Mesothelial cell of epicardium (in vitro differentiated cells): ENCODE data around the gene MRPL40. TPM values are rescaled to one million over a fixed set of nuclear protein-coding genes. Genes with fewer than 3 reads are reported as not detected.

ENCODE experiments used
- DNase-seq, 2 experiments: peaks; one replicate each; pipeline ENCODE4 v3.0.0; 2021; ENCODE audit warnings: low spot score in 2 of 2; ENCODE audit not compliant: unreplicated experiment in 2 of 2
- H3K27ac Mint-ChIP-seq: 2 replicates; pipeline ENCODE4 v1.8.0; 2021; ENCODE audit warnings: mixed read lengths
- H3K27me3 Mint-ChIP-seq: 2 replicates; pipeline ENCODE4 v1.8.0; 2021; ENCODE audit warnings: low read depth, mixed read lengths
- H3K36me3 Mint-ChIP-seq: 2 replicates; pipeline ENCODE4 v1.8.0; 2021; ENCODE audit warnings: mixed read lengths
- H3K4me1 Mint-ChIP-seq: 2 replicates; pipeline ENCODE4 v1.8.0; 2021; ENCODE audit warnings: mixed read lengths
- H3K4me3 Mint-ChIP-seq: 2 replicates; pipeline ENCODE4 v1.8.0; 2021; ENCODE audit warnings: mild to moderate bottlenecking, moderate library complexity, mixed read lengths
- H3K9me3 Mint-ChIP-seq: 2 replicates; pipeline ENCODE4 v1.8.0; 2021; ENCODE audit warnings: mixed read lengths
- CTCF ChIP-seq: fragments of 200-600 bp; sonication (generic); IDR thresholded peaks from one replicate; pipeline ENCODE4 v1.5.0; 2021; ENCODE audit warnings: antibody characterized with exemption; ENCODE audit not compliant: unreplicated experiment
- total RNA-seq: library from RNA; stranded (reverse); gene quantifications from 3 replicates; pipeline ENCODE4 v1.2.1, GENCODE V29; 2021

The MRPL40 gene
- total RNA-seq, 1 donor from 2014 or later = 19.1 TPM

- Mint-ChIP-seq H3K4me3 (peak overlapping the region; percentile 97), H3K36me3 (peaks cover 6% of the 10 kb centered on the region), H3K27ac (peak overlapping the region; percentile 55), H3K27me3 (no peaks in the 10 kb centered on the region), H3K9me3 (no peaks in the 10 kb centered on the region), H3K4me1 (peaks cover 28% of the 10 kb centered on the region)
- no peak for TF ChIP-seq CTCF
- no peak for DNase-seq
These were observed 45.1 kb downstream of the MRPL40 start for GRCh38 chr22:19477321-19478044.

GRCh38 chr22:19478045-19478900 is 45.9 kb downstream of the MRPL40 start:
- TF ChIP-seq CTCF = no peak
- Mint-ChIP-seq H3K4me1 (peaks cover 28% of the 10 kb centered on the region), H3K9me3 (no peaks in the 10 kb centered on the region), H3K4me3 (peak overlapping the region; percentile 97), H3K27ac (peak overlapping the region; percentile 55), H3K27me3 (no peaks in the 10 kb centered on the region), H3K36me3 (peaks cover 4% of the 10 kb centered on the region)
- no peak for DNase-seq

GRCh38 chr22:19478901-19479354 is 46.6 kb downstream of the MRPL40 start, which contains the start of gene UFD1:
Gene UFD1 (minus strand): TSS chr22:19479193. CDS start chr22:19479085, 108 bp downstream.
- peak within 1 kb of the TSS; percentile 97 for H3K4me3 Mint-ChIP-seq
- peaks cover 2% of the 10 kb centered on the region for H3K36me3 Mint-ChIP-seq
- no peaks in the 10 kb centered on the region for H3K9me3 Mint-ChIP-seq

GRCh38 chr22:19479355-19480172 is 47.2 kb downstream of the MRPL40 start, which contains the start of gene CDC45:
Gene CDC45 (plus strand): TSS chr22:19479920. CDS start chr22:19479969, 49 bp downstream.
- Mint-ChIP-seq H3K27me3 (no peaks in the 10 kb centered on the region), H3K9me3 (no peaks in the 10 kb centered on the region), H3K27ac (peak within 1 kb of the TSS; percentile 99), H3K36me3 (no peaks in the 10 kb centered on the region), H3K4me1 (peaks cover 28% of the 10 kb centered on the region), H3K4me3 (peak within 1 kb of the TSS; percentile 97)
- DNase-seq = peak; percentile 77 to 91
- TF ChIP-seq CTCF = no peak

More at GRCh38 chr22:19478901-19479354, 46.6 kb downstream of the MRPL40 start, which contains the start of gene UFD1:
- no peak for TF ChIP-seq CTCF
- peak within 1 kb of the TSS; percentile 99 for H3K27ac Mint-ChIP-seq
- no peaks in the 10 kb centered on the region for H3K27me3 Mint-ChIP-seq
- peak; percentile 69 to 84 for DNase-seq
- peaks cover 28% of the 10 kb centered on the region for H3K4me1 Mint-ChIP-seq

GRCh38 chr22:19480173-19480568 is 47.8 kb downstream of the MRPL40 start:
- Mint-ChIP-seq H3K9me3 (no peaks in the 10 kb centered on the region), H3K4me1 (peaks cover 28% of the 10 kb centered on the region), H3K27me3 (no peaks in the 10 kb centered on the region), H3K4me3 (peak overlapping the region; percentile 97), H3K36me3 (no peaks in the 10 kb centered on the region), H3K27ac (no peak overlapping the region)
- no peak for TF ChIP-seq CTCF
- no peak for DNase-seq
